Vagina (tissue), 2 donors: ENCODE measurements around the gene PPP1R13B.

Experiments used
- POLR2A ChIP-seq, 2 donors: fragments of 450-650 bp; IDR thresholded peaks; one replicate each; pipeline ENCODE4 v1.6.1; 2017; ENCODE audit warnings: antibody characterized with exemption in 2 of 2, mild to moderate bottlenecking in 2 of 2, moderate library complexity in 2 of 2
- TF ChIP-seq, protein P1 (sequence below), 3 experiments: fragments of 450-650 bp in 2 of 3; fragments of 200-600 bp in 1 of 3; sonication (generic) in 1 of 3; IDR thresholded peaks; one replicate each; pipeline ENCODE4 v1.5.1; 2017 to 2019; ENCODE audit warnings: antibody characterized with exemption in 3 of 3, mild to moderate bottlenecking in 2 of 3, moderate library complexity in 2 of 3

DNA sequence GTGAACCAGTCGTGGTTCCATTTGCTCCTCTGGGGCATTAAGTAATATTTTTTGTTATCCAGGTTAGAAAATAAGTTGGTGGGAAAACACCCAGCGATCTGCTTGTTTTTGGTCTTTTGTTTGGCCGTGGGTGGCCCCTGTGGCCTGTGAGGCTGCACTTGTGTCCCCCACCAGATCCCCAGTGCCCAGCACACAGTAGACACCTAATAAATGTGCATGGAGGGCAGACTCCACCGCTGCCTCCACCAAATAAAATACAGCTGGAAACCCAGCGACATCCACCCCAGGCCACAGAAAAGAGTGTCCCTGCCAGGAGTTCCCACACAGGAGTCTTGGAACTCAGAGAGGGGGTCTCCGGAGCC lies 8.3 kb upstream of the PPP1R13B start:
- no peak for TF ChIP-seq POLR2A (IDR thresholded peaks at IDR 0.05)
- TF ChIP-seq, protein P1, sequence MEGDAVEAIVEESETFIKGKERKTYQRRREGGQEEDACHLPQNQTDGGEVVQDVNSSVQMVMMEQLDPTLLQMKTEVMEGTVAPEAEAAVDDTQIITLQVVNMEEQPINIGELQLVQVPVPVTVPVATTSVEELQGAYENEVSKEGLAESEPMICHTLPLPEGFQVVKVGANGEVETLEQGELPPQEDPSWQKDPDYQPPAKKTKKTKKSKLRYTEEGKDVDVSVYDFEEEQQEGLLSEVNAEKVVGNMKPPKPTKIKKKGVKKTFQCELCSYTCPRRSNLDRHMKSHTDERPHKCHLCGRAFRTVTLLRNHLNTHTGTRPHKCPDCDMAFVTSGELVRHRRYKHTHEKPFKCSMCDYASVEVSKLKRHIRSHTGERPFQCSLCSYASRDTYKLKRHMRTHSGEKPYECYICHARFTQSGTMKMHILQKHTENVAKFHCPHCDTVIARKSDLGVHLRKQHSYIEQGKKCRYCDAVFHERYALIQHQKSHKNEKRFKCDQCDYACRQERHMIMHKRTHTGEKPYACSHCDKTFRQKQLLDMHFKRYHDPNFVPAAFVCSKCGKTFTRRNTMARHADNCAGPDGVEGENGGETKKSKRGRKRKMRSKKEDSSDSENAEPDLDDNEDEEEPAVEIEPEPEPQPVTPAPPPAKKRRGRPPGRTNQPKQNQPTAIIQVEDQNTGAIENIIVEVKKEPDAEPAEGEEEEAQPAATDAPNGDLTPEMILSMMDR (IDR thresholded peaks at IDR 0.05) = no peak
